GM18907 (cell line): ENCODE measurements around the gene LILRA5.
"Not testable (repeated sequence)": the region's sequence is repeated elsewhere in the genome, so short reads cannot be mapped to it uniquely, and the experiment has no call there.

Experiments
- ATAC-seq: cut with Tn5 transposase; IDR thresholded peaks from one replicate; pipeline ENCODE4 v1.9.1; 2021; ENCODE audit warnings: mild to moderate bottlenecking, moderate library complexity; ENCODE audit not compliant: unreplicated experiment

LILRA5 gene

GRCh38 chr19:54335164-54335563, 22.2 kb upstream of the LILRA5 start:
- no peak for ATAC-seq

GRCh38 chr19:54333586-54334298, 20.8 kb upstream of the LILRA5 start:
- no peak for ATAC-seq

DNA sequence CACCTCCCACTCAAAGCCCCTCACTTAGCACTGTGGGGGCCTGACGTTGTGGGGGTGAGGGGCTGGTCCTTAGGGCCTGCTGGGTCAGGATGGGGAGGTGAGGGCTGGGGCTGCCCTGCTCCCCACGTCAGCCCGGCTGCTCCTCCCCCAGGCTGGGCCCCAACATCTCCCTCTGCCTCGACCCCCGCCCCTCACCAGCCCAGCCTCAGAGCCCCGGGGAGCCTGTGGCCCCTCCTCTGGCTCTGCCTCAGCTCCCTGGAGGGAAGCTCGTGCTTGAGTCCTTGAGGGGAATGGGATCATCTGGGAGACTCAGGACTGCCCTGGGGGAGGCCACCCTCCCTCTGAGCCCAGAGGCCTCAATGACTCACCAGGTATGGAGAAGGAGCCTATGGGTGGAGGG, 19.2 kb upstream of the LILRA5 start:
- no peak for ATAC-seq

GRCh38 chr19:54331626-54332025, 18.7 kb upstream of the LILRA5 start:
- ATAC-seq, result no peak

DNA sequence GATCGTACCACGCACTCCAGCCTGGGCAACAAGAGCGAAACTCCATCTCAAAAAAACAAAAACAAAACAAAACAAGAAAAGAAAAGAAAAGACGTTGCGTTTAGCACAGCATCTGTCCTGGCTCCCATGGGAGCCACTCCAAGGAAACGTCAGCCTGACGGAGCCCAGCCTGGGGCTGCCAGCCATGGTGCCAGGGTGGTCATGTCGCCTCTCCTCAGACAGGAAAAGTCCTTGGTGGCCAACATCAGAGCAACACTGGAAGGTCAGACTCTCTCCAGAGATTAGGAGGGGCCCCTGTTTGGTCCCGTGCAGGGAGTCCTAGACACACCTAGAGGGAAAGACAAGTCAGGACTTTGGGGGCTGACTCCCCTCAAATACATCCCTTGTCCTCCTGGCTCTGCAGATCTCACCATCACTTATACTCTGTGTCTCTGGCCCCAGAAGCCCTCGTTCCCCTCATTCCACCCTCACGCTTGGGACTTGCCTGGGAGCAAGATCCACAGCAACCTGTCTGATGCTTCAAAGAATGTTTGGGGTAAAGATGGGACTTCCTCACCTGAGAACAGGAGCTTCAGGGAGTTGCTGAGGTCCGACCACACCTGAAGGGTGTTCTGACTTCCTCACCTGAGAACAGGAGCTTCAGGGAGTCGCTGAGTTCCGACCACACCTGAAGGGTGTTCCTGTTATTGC, 16.7 kb upstream of the LILRA5 start:
- ATAC-seq, result no peak

DNA sequence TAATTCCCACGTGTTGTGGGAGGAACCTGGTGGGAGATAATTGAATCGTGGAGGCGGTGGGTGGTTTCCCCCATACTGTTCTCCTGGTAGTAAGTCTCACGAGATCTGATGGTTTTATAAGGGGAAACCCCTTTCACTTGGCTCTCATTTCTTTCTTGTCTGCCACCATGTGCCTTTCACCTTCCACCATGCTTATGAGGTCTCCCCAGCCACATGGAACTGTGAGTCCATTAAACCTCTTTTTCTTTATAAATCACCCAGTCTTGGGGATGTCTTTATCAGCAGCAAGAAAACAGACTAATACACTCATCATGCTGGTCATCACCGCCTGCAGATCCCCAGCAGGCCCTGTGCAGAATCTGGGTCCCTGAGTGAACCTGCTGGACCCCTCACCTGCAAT, 15.8 kb upstream of the LILRA5 start:
- not testable (repeated sequence) for ATAC-seq

- no peak for ATAC-seq
Measured at GRCh38 chr19:54325631-54326030, 12.7 kb upstream of the LILRA5 start.

DNA sequence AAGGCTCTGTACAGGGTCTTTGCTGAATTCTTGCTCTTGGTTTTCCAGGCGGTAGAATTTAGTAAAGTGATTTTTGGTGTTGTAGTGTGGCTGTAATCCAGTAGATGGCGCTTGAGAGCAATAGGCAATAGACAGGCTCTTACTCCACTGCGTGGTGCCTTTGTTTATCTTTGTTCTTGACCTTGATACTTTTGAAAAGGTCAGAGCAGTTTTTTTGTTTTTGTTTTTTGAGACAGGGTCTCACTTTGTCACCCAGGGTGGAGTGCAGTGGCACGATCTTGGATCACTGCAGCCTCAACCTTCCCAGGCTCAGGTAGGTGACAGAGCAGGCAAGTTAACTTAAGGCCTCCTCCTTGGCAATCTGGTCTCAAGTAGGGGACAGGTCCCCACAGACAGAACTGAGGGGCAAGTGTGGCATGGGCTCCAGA, 12.2 kb upstream of the LILRA5 start:
- no peak for ATAC-seq

DNA sequence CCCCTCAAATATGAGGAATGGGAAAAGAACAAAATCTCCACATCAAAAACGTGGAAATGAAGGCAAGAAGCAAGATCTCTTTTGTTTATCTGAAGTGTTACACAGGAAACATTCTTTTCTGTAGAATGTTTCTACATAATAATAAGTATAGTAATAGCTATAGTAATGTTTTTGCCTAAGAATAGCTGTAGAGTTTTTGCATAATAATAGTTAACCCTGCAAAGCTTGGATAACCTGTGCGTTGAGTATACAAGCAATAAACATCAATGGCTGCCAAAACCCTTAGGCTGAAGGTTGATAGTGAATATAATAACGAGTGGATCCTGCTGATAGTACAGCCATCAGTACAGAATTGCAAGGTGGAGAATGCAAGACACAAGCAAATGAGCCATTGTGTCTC, 11.1 kb upstream of the LILRA5 start:
- no peak for ATAC-seq

GRCh38 chr19:54322934-54323333, 10.0 kb upstream of the LILRA5 start:
- ATAC-seq, result not testable (repeated sequence)

DNA sequence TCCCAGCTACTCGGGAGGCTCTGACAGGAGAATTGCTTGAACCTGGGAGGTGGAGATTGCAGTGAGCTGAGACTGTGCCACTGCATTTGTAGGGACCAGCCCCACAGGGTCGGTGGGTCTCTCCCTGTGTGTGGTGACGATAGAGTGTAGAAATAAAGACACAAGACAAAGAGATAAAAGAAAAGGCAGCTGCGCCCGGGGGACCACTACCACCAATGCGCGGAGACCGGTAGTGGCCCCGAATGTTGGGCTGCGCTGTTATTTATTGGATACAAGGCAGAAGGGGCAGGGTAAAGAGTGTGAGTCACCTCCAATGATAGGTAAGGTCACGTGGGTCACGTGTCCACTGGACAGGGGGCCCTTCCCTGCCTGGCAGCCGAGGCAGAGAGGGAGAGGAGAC, 9.3 kb upstream of the LILRA5 start:
- not testable (repeated sequence) for ATAC-seq

DNA sequence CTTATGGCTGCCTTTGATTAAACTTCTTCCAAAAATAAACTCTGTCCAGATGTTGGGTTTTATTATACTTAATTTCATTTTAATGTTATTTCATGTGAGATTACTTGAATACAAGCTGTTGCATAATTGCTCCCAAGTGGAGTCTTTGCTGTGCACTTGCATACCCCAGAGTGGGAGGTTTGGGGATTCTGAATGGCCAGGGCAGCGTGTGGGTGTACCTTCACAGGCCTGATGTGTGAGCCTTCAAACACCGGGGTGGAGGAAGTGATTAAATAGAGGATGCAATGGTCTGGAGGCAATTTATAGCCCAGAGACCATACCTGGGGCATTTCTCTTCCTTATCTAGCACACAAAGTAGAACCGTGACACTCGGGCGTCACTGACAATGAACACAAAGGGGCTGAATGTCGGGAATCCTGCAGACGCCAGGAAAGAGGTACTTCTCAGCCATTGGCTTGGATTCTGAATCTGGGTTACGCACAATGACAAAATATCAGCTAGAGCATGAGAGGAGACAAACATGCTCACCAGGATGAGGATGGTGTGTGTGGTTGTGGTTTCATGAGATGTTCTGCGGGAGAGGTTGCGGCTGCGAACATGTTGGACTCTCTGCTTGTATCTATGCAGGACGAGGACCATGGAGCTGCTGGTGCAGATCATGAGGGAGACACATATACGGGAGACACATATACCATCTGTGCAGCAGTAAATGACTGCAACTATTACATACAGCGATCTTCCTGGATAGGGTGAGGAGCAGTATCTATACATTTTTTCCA, 7.1 kb upstream of the LILRA5 start:
- ATAC-seq, result no peak

DNA sequence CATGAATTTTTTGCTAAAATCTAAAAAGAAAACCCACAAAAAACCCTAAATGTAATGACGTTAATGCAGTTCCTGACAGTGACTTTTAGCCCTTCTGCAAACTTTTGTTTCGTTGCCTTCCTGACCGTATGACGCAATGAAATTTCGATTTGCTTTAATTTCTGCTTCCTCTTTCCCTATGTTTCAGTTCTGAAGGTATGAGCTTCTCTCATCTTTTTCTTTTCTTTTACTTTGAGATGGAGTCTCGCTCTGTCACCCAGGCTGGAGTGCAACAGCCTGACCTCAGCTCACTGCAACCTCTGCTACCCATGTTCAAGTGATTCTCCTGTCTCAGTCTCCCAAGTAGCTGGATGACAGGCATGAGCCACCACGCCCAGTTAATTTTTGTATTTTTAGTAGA, 6.1 kb upstream of the LILRA5 start:
- ATAC-seq, result no peak

DNA sequence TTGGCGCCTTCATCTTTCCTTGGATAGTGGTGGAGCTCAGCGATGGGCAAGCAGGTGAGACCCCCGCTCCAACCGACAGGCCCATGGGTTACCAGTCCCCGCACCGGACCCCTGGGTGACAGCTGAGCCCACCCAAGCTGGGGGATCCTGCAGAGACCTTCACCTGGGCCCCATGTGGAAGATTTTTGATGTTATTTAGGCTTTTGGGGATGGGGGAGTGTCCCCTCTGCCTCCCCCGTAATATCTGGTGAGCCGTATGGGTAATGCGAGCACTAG, 4.9 kb upstream of the LILRA5 start:
- ATAC-seq, result no peak

DNA sequence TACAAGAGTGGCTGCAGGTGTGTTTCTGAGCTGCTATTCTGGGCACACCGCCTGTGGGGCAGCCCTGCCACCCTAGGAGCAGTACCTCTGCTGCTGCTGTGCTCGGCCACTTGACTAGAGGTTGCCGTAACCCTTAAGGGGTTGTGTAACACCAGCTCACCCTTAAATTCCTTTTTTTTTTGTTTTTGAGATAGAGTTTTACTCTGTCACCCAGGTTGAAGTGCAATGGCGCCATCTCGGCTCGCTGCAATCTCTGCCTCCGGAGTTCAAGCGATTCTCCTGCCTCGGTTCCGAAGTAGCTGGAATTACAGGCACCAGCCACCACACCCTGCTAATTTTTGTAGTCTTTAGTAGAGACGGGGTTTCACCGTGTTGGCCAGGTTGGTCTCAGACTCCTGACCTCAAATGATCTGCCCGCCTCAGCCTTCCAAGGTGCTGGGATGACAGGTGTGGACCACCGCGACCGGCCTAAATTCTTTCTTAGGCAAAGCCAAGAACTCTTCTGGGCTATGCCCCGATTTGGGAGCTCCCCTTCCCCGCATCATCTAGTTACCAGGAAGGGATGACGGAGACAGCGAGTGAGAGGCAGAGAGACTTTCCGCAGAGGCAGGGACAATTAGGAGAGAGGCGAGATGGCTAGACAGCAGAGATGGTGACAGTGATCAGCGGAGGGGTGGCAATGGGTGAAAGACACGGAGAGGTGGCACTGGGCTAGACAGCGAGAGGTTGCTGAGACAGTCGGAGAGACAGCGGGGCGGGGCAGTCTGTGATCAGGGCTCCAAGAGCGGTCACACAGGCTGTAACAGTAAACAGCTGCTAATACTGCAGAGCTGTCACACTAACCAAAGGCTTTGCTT, 4.4 kb upstream of the LILRA5 start:
- ATAC-seq, result no peak

DNA sequence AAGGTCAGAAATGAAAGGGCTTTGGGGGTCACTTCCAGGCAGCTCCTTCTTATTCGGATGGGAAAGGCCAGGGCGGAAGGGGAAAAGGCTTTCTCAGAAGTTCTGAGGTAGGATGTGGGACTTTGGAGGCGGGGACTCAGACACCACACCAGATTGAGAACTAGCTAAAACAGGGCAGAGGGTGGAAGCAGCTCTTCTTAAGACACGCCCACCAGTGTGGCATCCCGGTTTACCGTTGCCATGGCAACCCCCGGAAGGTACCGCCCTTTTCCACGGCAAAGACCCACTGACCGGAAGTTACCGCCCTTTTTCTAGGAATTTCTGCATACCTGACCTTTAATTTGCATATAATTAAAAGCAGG, 3.8 kb upstream of the LILRA5 start:
- ATAC-seq, result no peak

DNA sequence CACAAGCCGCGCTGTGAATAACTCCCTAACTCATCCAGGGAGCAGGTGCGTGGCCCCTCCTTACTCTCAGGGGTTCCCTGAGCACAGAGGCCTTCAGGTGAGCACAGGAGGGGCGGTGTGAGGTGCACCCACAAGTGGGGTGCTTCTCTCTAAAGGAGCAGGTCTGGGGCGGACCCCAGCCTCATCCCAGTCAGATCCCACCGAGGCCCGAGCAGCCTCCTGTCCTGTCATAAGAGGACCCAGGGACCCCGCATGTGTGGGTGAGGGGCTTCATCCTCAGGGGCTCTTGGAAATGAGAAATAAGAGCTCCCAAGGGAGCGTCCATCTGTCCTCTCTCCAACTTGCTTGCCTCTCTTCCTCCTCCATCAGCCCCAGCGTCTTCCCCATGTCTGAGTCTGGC, 3.0 kb upstream of the LILRA5 start:
- ATAC-seq, result no peak

GRCh38 chr19:54312011-54312410, 955 bp downstream of the LILRA5 start:
- no peak for ATAC-seq

- no peak for ATAC-seq
Measured at GRCh38 chr19:54311486-54311885, 1.5 kb downstream of the LILRA5 start.

DNA sequence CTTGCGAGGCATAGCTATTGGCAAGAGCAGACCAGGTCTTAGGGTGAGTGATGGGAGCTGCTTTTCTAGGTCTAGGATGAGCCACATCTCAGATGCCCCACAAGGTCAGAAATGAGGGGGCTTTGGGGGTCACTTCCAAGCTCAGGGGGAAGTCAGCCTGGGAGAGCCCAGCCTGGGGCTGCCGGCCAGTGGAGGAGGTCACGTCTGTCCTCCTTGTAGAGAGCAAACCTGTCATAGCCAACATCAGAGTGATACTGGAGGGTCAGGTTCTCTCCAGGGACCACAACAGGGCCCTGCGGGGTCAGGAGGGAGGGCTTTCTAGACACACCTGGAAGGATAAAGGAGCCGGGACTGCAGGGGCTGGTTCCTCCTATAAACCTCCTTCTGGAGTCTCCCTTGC, 2.4 kb downstream of the LILRA5 start:
- ATAC-seq, result no peak

- no peak for ATAC-seq
Measured at GRCh38 chr19:54309811-54310210, 3.2 kb downstream of the LILRA5 start.
